DMS 273 treated with DMSO at 0.1 percent for 48 hours (cell line): Measurements from ENCODE around the gene ADAMTS19.
"Not testable (repeated sequence)": the region's sequence is repeated elsewhere in the genome, so short reads cannot be mapped to it uniquely, and the experiment has no call there.

ENCODE experiments used
- DNase-seq: peaks from one replicate; lab custom pipeline; 2025; lab: John Stamatoyannopoulos, UW

ADAMTS19 gene

GRCh38 chr5:129601576-129601975 lies 141.5 kb downstream of the ADAMTS19 start:
- no peak for DNase-seq

GRCh38 chr5:129608350-129608749 lies 148.3 kb downstream of the ADAMTS19 start:
- no peak for DNase-seq

GRCh38 chr5:129609710-129610109 lies 149.6 kb downstream of the ADAMTS19 start:
- no peak for DNase-seq

- no peak for DNase-seq
Measured at GRCh38 chr5:129616517-129616916, 156.4 kb downstream of the ADAMTS19 start.

GRCh38 chr5:129617206-129617605 lies 157.1 kb downstream of the ADAMTS19 start:
- no peak for DNase-seq

- no peak for DNase-seq
Measured at GRCh38 chr5:129619782-129620181, 159.7 kb downstream of the ADAMTS19 start.

- no peak for DNase-seq
Measured at GRCh38 chr5:129622531-129622930, 162.4 kb downstream of the ADAMTS19 start.

GRCh38 chr5:129629575-129629974 lies 169.5 kb downstream of the ADAMTS19 start:
- DNase-seq, result no peak

- DNase-seq, result no peak
Measured at GRCh38 chr5:129630101-129630500, 170.0 kb downstream of the ADAMTS19 start.

- no peak for DNase-seq
Measured at GRCh38 chr5:129631961-129632360, 171.9 kb downstream of the ADAMTS19 start.

GRCh38 chr5:129637501-129637900 lies 177.4 kb downstream of the ADAMTS19 start:
- not testable (repeated sequence) for DNase-seq

GRCh38 chr5:129639331-129639730 lies 179.2 kb downstream of the ADAMTS19 start:
- no peak for DNase-seq

GRCh38 chr5:129652349-129653056 lies 192.4 kb downstream of the ADAMTS19 start:
- no peak for DNase-seq

GRCh38 chr5:129653057-129653375 lies 192.9 kb downstream of the ADAMTS19 start:
- DNase-seq, result no peak

- no peak for DNase-seq
Measured at GRCh38 chr5:129653442-129653841, 193.3 kb downstream of the ADAMTS19 start.

- no peak for DNase-seq
Measured at GRCh38 chr5:129656952-129657351, 196.9 kb downstream of the ADAMTS19 start.

- DNase-seq, result no peak
Measured at GRCh38 chr5:129658801-129659200, 198.7 kb downstream of the ADAMTS19 start.

GRCh38 chr5:129661366-129662035 lies 201.4 kb downstream of the ADAMTS19 start:
- no peak for DNase-seq

GRCh38 chr5:129664336-129664937 lies 204.3 kb downstream of the ADAMTS19 start:
- no peak for DNase-seq

- DNase-seq, result no peak
Measured at GRCh38 chr5:129670957-129671500, 210.9 kb downstream of the ADAMTS19 start.

- no peak for DNase-seq
Measured at GRCh38 chr5:129672006-129672405, 211.9 kb downstream of the ADAMTS19 start.

GRCh38 chr5:129679671-129680070 lies 219.6 kb downstream of the ADAMTS19 start:
- no peak for DNase-seq

- no peak for DNase-seq
Measured at GRCh38 chr5:129687941-129688340, 227.8 kb downstream of the ADAMTS19 start.
